GM12878 (cell line): ENCODE results near the gene RGS16. TPM values are rescaled to one million over a fixed set of nuclear protein-coding genes. Genes with fewer than 3 reads are reported as not detected.

Source experiments
- BHLHE40 ChIP-seq, 2 experiments: fragments of 450-650 bp in 1 of 2; IDR thresholded peaks; 2 replicates each; pipeline ENCODE4 v1.6.1; 2011 to 2017; ENCODE audit warnings: low read depth in 2 of 2, borderline replicate concordance in 1 of 2, improper control_type of control experiment in 1 of 2, low read length in 1 of 2, mild to moderate bottlenecking in 1 of 2
- CBFB ChIP-seq: IDR thresholded peaks from 2 replicates; pipeline ENCODE4 v1.6.1; 2016; ENCODE audit warnings: antibody characterized with exemption, low read depth
- CBX5 ChIP-seq: sonication (generic); IDR thresholded peaks from 2 replicates; pipeline ENCODE4 v1.6.1; 2016; ENCODE audit warnings: low read depth, moderate library complexity, mild to moderate bottlenecking, inconsistent platforms
- FOS ChIP-seq: IDR thresholded peaks from 3 replicates; pipeline ENCODE4 v1.6.1; 2011; ENCODE audit warnings: borderline replicate concordance; ENCODE audit not compliant: insufficient read length; ENCODE audit errors: extremely low read depth
- JUNB ChIP-seq: IDR thresholded peaks from 2 replicates; pipeline ENCODE4 v1.6.1; 2016; ENCODE audit warnings: antibody characterized with exemption, mild to moderate bottlenecking
- KAT2A ChIP-seq: conservative IDR thresholded peaks from 2 replicates; pipeline ENCODE4 v1.6.1; 2011; ENCODE audit warnings: low read depth, low read length; ENCODE audit not compliant: control insufficient read depth
- KDM1A ChIP-seq: fragments of 200-600 bp; sonication (generic); IDR thresholded peaks from 2 replicates; pipeline ENCODE4 v1.6.1; 2016; ENCODE audit warnings: borderline replicate concordance
- KLF5 ChIP-seq: fragments of 450-650 bp; IDR thresholded peaks from 2 replicates; pipeline ENCODE4 v1.6.1; 2014; ENCODE audit warnings: mild to moderate bottlenecking; ENCODE audit not compliant: partially characterized antibody
- NBN ChIP-seq: fragments of 450-650 bp; IDR thresholded peaks from 2 replicates; pipeline ENCODE4 v1.6.1; 2016
- NFYA ChIP-seq: IDR thresholded peaks from 2 replicates; pipeline ENCODE4 v1.6.1; 2011; ENCODE audit warnings: low read depth, mild to moderate bottlenecking, low read length, improper control_type of control experiment, borderline replicate concordance
- NFYB ChIP-seq: IDR thresholded peaks from 2 replicates; pipeline ENCODE4 v1.6.1; 2011; ENCODE audit warnings: low read depth, mild to moderate bottlenecking, low read length, improper control_type of control experiment, moderate library complexity; ENCODE audit not compliant: insufficient read depth
- NR2F1 ChIP-seq: fragments of 450-650 bp; conservative IDR thresholded peaks from 2 replicates; pipeline ENCODE4 v1.6.1; 2017; ENCODE audit warnings: mild to moderate bottlenecking
- PML ChIP-seq: IDR thresholded peaks from 2 replicates; pipeline ENCODE4 v1.6.1; 2012; ENCODE audit warnings: low read length, inconsistent platforms
- POLR2A ChIP-seq: IDR thresholded peaks from 2 replicates; pipeline ENCODE4 v1.6.1; 2011; ENCODE audit warnings: low read depth, mild to moderate bottlenecking, low read length
- RB1 ChIP-seq: fragments of 450-650 bp; formaldehyde crosslinking; IDR thresholded peaks from 2 replicates; pipeline ENCODE4 v1.6.1; 2017; ENCODE audit warnings: mild to moderate bottlenecking, borderline replicate concordance
- RFX5 ChIP-seq: IDR thresholded peaks from 2 replicates; pipeline ENCODE4 v1.6.1; 2011; ENCODE audit warnings: low read depth, low read length, improper control_type of control experiment
- SMAD1 ChIP-seq: fragments of 450-650 bp; IDR thresholded peaks from 2 replicates; pipeline ENCODE4 v1.6.1; 2018; ENCODE audit warnings: mild to moderate bottlenecking, low read depth; ENCODE audit not compliant: partially characterized antibody
- STAT3 ChIP-seq: IDR thresholded peaks from 2 replicates; pipeline ENCODE4 v1.6.1; 2011; ENCODE audit warnings: low read depth, low read length, improper control_type of control experiment
- WRNIP1 ChIP-seq: IDR thresholded peaks from 2 replicates; pipeline ENCODE4 v1.6.1; 2011; ENCODE audit warnings: low read depth, low read length, improper control_type of control experiment, borderline replicate concordance
- YY1 ChIP-seq: IDR thresholded peaks from 2 replicates; pipeline ENCODE4 v1.6.1; 2011; ENCODE audit warnings: low read depth, mild to moderate bottlenecking, low read length
- ZBED1 ChIP-seq: IDR thresholded peaks from 2 replicates; pipeline ENCODE4 v1.6.1; 2016; ENCODE audit warnings: borderline replicate concordance
- ZNF622 ChIP-seq: fragments of 450-650 bp; IDR thresholded peaks from 2 replicates; pipeline ENCODE4 v1.6.1; 2017; ENCODE audit warnings: mild to moderate bottlenecking, inconsistent platforms
- polyA plus RNA-seq, 11 experiments: library from polyadenylated mRNA; depleted of rRNA in 4 of 11; unstranded in 6 of 11; stranded (reverse) in 5 of 11; fragments of >200 nt; fragmentation: Nextera tagmentation in 4 of 11; fragmentation: Illumina TruSeq in 1 of 11; extraction: Ambion mirVana in 4 of 11; extraction: Trizol in 1 of 11; gene quantifications; 1 replicate in 1 of 11; 2 replicates in 10 of 11; pipeline versions ENCODE4 v1.2.1 to v1.2.3, GENCODE V29; 2011 to 2016; ENCODE audit warnings: inconsistent platforms in 2 of 11, missing spikeins in 2 of 11, low read depth in 1 of 11
- total RNA-seq, 4 experiments: library from RNA; depleted of rRNA in 3 of 4; stranded (reverse); fragments of >200 nt in 3 of 4; fragmentation: Illumina TruSeq in 1 of 4; extraction: Trizol in 1 of 4; gene quantifications; 2 replicates each; pipeline versions ENCODE4 v1.2.1 to v1.2.3, GENCODE V29; 2013 to 2021
- TF ChIP-seq, protein P1 (sequence below): fragments of 450-650 bp; formaldehyde crosslinking; IDR thresholded peaks from 2 replicates; pipeline ENCODE4 v1.5.0; 2022; ENCODE audit warnings: mild to moderate bottlenecking, missing genetic modification characterization
- TF ChIP-seq, protein P2 (sequence below): fragments of 450-650 bp; IDR thresholded peaks from 2 replicates; pipeline ENCODE4 v1.6.1; 2017; ENCODE audit warnings: mild to moderate bottlenecking, moderate library complexity
- TF ChIP-seq, protein P3 (sequence below): IDR thresholded peaks from 2 replicates; pipeline ENCODE4 v1.6.1; 2012; ENCODE audit warnings: low read depth, low read length, improper control_type of control experiment

Gene RGS16
- total and polyA plus RNA-seq, 10 of the 15 experiments (the other 5 are each of a cell fraction or from before 2014, with no cell fraction given), result 16.4 to 58.2 (median 44.6) TPM

DNA sequence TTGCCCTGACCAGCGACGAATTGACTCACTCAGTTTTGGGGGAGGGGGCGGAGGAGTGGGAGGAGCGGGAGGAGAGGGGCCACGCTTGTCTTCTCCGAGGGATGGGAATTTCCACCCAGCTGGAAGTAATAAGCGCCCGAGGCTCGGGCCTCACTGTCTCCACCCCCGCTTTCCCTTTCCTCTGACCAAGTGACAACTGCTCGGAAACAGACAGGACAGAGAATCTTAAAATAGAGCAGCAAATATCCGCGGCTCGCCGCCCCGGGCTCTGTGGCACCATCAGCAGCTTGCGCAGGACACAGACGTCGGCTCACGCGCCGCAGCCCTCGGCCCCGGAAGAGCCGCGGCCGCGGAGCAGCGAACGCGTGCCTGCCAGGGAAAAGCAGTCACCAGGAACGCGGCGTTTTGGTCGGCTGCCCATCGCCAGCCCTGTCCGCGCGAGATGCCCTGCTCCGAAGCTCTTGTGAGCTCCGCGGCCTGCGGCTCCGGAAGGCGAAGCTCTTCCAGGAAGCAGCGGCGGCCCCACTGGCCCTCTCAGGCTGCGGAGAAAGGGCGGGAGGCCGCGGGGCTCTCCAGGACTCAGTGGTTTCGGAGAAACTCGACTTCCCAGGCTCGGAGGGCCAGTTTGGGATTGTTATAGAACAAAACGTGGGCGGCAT is 10.7 kb upstream of the RGS16 start (continued):
- TF ChIP-seq, protein P1, sequence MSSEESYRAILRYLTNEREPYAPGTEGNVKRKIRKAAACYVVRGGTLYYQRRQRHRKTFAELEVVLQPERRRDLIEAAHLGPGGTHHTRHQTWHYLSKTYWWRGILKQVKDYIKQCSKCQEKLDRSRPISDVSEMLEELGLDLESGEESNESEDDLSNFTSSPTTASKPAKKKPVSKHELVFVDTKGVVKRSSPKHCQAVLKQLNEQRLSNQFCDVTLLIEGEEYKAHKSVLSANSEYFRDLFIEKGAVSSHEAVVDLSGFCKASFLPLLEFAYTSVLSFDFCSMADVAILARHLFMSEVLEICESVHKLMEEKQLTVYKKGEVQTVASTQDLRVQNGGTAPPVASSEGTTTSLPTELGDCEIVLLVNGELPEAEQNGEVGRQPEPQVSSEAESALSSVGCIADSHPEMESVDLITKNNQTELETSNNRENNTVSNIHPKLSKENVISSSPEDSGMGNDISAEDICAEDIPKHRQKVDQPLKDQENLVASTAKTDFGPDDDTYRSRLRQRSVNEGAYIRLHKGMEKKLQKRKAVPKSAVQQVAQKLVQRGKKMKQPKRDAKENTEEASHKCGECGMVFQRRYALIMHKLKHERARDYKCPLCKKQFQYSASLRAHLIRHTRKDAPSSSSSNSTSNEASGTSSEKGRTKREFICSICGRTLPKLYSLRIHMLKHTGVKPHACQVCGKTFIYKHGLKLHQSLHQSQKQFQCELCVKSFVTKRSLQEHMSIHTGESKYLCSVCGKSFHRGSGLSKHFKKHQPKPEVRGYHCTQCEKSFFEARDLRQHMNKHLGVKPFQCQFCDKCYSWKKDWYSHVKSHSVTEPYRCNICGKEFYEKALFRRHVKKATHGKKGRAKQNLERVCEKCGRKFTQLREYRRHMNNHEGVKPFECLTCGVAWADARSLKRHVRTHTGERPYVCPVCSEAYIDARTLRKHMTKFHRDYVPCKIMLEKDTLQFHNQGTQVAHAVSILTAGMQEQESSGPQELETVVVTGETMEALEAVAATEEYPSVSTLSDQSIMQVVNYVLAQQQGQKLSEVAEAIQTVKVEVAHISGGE (CRISPR knock-in tag), result no peak
- TF ChIP-seq NFYA, result no peak
- no peak for TF ChIP-seq PML
- TF ChIP-seq ZBED1, result peak; percentile 82; the same call in 1 of the 2 replicates
- TF ChIP-seq, protein P2, sequence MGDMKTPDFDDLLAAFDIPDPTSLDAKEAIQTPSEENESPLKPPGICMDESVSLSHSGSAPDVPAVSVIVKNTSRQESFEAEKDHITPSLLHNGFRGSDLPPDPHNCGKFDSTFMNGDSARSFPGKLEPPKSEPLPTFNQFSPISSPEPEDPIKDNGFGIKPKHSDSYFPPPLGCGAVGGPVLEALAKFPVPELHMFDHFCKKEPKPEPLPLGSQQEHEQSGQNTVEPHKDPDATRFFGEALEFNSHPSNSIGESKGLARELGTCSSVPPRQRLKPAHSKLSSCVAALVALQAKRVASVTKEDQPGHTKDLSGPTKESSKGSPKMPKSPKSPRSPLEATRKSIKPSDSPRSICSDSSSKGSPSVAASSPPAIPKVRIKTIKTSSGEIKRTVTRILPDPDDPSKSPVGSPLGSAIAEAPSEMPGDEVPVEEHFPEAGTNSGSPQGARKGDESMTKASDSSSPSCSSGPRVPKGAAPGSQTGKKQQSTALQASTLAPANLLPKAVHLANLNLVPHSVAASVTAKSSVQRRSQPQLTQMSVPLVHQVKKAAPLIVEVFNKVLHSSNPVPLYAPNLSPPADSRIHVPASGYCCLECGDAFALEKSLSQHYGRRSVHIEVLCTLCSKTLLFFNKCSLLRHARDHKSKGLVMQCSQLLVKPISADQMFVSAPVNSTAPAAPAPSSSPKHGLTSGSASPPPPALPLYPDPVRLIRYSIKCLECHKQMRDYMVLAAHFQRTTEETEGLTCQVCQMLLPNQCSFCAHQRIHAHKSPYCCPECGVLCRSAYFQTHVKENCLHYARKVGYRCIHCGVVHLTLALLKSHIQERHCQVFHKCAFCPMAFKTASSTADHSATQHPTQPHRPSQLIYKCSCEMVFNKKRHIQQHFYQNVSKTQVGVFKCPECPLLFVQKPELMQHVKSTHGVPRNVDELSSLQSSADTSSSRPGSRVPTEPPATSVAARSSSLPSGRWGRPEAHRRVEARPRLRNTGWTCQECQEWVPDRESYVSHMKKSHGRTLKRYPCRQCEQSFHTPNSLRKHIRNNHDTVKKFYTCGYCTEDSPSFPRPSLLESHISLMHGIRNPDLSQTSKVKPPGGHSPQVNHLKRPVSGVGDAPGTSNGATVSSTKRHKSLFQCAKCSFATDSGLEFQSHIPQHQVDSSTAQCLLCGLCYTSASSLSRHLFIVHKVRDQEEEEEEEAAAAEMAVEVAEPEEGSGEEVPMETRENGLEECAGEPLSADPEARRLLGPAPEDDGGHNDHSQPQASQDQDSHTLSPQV, result no peak
- peak; percentile 41; the same call in 1 of the 2 replicates for TF ChIP-seq NBN
- peak; percentile 61; the same call in 1 of the 2 replicates for TF ChIP-seq NR2F1
- TF ChIP-seq RB1, result peak; percentile 72; the same call in 1 of the 2 replicates
- TF ChIP-seq, protein P3, sequence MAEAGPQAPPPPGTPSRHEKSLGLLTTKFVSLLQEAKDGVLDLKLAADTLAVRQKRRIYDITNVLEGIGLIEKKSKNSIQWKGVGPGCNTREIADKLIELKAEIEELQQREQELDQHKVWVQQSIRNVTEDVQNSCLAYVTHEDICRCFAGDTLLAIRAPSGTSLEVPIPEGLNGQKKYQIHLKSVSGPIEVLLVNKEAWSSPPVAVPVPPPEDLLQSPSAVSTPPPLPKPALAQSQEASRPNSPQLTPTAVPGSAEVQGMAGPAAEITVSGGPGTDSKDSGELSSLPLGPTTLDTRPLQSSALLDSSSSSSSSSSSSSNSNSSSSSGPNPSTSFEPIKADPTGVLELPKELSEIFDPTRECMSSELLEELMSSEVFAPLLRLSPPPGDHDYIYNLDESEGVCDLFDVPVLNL, result no peak
- 0 out of 2 replicates have a peak, but pooled peaks have one; percentile 45 for TF ChIP-seq CBFB
- TF ChIP-seq POLR2A, result peak; percentile 84
- no peak for TF ChIP-seq WRNIP1
- TF ChIP-seq NFYB, result no peak
- TF ChIP-seq CBX5, result no peak
- TF ChIP-seq SMAD1, result no peak
- peak; percentile 63; the same call in 1 of the 2 replicates for TF ChIP-seq YY1
- TF ChIP-seq RFX5, result no peak
- TF ChIP-seq FOS, result no peak
- TF ChIP-seq BHLHE40 (IDR thresholded peaks at IDR 0.05; ENCODE audit: borderline replicate concordance in 1 of 2, low read depth in 2 of 2, low read length in 1 of 2), result peak; percentile 92 to 96
- TF ChIP-seq STAT3, result no peak
- TF ChIP-seq ZNF622, result no peak
- TF ChIP-seq KDM1A, result no peak
- TF ChIP-seq KAT2A, result no peak
- TF ChIP-seq KLF5, result no peak
- TF ChIP-seq JUNB, result peak; percentile 49
